Keratinocyte (primary cell): Measurements from ENCODE around the gene YIPF1.

Experiments
- EZH2 ChIP-seq: IDR thresholded peaks from one replicate; pipeline ENCODE4 v1.6.1; 2012; ENCODE audit warnings: inconsistent platforms, mild to moderate bottlenecking, low read length, moderate library complexity
- TF ChIP-seq, protein P1 (sequence below), 3 experiments: IDR thresholded peaks in 1 of 3; conservative IDR thresholded peaks in 1 of 3; optimal IDR thresholded peaks in 1 of 3; 2 replicates in 2 of 3; 3 replicates in 1 of 3; pipeline versions ENCODE3 to v1.5.1; 2011; ENCODE audit warnings: low read length in 3 of 3, mild to moderate bottlenecking in 3 of 3, moderate library complexity in 2 of 3, control low read depth in 1 of 3, inconsistent platforms in 1 of 3; ENCODE audit not compliant: insufficient read depth in 2 of 3; ENCODE audit errors: extremely low read depth in 1 of 3

DNA sequence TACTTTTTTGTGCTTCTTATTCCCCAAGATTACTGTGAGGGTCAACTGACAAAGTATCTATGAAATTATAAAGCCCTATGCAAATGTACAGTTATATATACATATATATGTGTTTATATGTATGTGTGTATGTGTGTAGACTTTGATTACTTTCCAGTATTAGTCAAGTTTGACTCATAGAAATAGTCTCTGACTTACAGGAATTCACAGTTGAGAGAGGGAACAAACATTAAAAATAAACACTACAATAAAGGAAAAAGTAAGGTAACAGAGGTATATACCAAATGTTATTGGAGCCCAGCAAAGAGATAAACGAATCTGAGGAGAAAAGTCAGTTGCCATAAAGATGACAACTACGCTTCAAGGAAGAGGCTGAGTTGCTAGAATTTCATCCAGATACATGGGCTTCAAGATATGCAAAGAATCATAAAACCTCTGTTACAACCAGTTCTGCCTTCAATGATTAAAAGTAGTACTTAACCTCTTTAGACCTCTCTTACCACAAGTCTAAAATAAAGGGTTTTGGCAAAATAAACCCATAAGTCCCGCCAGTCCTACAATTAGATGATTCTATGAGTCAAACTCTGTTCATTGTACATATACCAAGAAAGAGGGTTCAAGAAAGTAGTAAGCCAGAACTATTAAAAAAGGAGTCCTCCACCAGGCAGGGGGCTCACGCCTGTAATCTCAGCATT lies 48.7 kb upstream of the YIPF1 start:
- TF ChIP-seq, protein P1, sequence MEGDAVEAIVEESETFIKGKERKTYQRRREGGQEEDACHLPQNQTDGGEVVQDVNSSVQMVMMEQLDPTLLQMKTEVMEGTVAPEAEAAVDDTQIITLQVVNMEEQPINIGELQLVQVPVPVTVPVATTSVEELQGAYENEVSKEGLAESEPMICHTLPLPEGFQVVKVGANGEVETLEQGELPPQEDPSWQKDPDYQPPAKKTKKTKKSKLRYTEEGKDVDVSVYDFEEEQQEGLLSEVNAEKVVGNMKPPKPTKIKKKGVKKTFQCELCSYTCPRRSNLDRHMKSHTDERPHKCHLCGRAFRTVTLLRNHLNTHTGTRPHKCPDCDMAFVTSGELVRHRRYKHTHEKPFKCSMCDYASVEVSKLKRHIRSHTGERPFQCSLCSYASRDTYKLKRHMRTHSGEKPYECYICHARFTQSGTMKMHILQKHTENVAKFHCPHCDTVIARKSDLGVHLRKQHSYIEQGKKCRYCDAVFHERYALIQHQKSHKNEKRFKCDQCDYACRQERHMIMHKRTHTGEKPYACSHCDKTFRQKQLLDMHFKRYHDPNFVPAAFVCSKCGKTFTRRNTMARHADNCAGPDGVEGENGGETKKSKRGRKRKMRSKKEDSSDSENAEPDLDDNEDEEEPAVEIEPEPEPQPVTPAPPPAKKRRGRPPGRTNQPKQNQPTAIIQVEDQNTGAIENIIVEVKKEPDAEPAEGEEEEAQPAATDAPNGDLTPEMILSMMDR (optimal IDR thresholded peaks at IDR 0.05 in 1 of 3, IDR thresholded peaks at IDR 0.05 in 1 of 3, conservative IDR thresholded peaks at IDR 0.05 in 1 of 3; ENCODE audit: extremely low read depth in 1 of 3, insufficient read depth in 2 of 3, low read length in 3 of 3) = no peak
- no peak for TF ChIP-seq EZH2
